ENCODE results near the gene WWOX. TPM values are rescaled to one million over a fixed set of nuclear protein-coding genes. Genes with fewer than 3 reads are reported as not detected.
A peak's percentile ranks its signal among the peaks of the same experiment; 100 is the strongest.

WWOX gene
- total RNA-seq, 2 experiments from 2014 or later: 19.9 to 29.4 TPM

GRCh38 chr16:78996790-78997189 is 897.3 kb downstream of the WWOX start:
- no peak for ATAC-seq
- no peak for DNase-seq
- POLR2A ChIA-PET: no interaction called here
- H3K27ac Mint-ChIP-seq: no peak overlapping the region
- CTCF ChIA-PET: no interaction called here
- no peak overlapping the region for H3K4me3 Mint-ChIP-seq
- intact Hi-C loops (cut with DNase I, micrococcal nuclease): no loop called here
- H3K9me3 Mint-ChIP-seq (ENCODE audit: low read depth): no peaks in the 10 kb centered on the region
- no peaks in the 10 kb centered on the region for H3K27me3 Mint-ChIP-seq
- H3K36me3 Mint-ChIP-seq (ENCODE audit: low read depth): no peaks in the 10 kb centered on the region
- peaks cover under 1% of the 10 kb centered on the region for H3K4me1 Mint-ChIP-seq

- Mint-ChIP-seq H3K9me3 (ENCODE audit: low read depth) (no peaks in the 10 kb centered on the region), H3K4me3 (no peak overlapping the region), H3K27me3 (no peaks in the 10 kb centered on the region), H3K36me3 (ENCODE audit: low read depth) (no peaks in the 10 kb centered on the region), H3K27ac (no peak overlapping the region), H3K4me1 (no peaks in the 10 kb centered on the region)
- DNase-seq (no peak), ATAC-seq (no peak)
- intact Hi-C loops (cut with DNase I, micrococcal nuclease): no loop called here
- ChIA-PET CTCF (no interaction called here), POLR2A (no interaction called here)
Measured at GRCh38 chr16:78998879-78999278, 899.4 kb downstream of the WWOX start.

GRCh38 chr16:79001156-79001967 is 901.9 kb downstream of the WWOX start:
- Mint-ChIP-seq H3K4me3 (no peak overlapping the region), H3K36me3 (ENCODE audit: low read depth) (peaks cover 2% of the 10 kb centered on the region), H3K27ac (no peak overlapping the region), H3K27me3 (no peaks in the 10 kb centered on the region), H3K9me3 (ENCODE audit: low read depth) (no peaks in the 10 kb centered on the region), H3K4me1 (peaks cover 5% of the 10 kb centered on the region)
- DNase-seq (no peak), ATAC-seq (no peak)
- intact Hi-C loops (cut with DNase I, micrococcal nuclease): no loop called here
- ChIA-PET CTCF (no interaction called here), POLR2A (no interaction called here)

- peaks cover 2% of the 10 kb centered on the region for H3K36me3 Mint-ChIP-seq (ENCODE audit: low read depth)
- H3K9me3 Mint-ChIP-seq (ENCODE audit: low read depth): no peaks in the 10 kb centered on the region
- H3K4me3 Mint-ChIP-seq: no peak overlapping the region
- ChIA-PET CTCF (interaction anchor here (1.0 kb wide), 1 partner anchor 9 kb away, joined by 3 read pairs; no protein-coding TSS in a partner anchor), POLR2A (no interaction called here)
- intact Hi-C loops (cut with DNase I, micrococcal nuclease): no loop called here
- H3K4me1 Mint-ChIP-seq: peaks cover 21% of the 10 kb centered on the region
- no peaks in the 10 kb centered on the region for H3K27me3 Mint-ChIP-seq
- peak overlapping the region; percentile 21 for H3K27ac Mint-ChIP-seq
- ATAC-seq (no peak), DNase-seq (no peak)
Measured at GRCh38 chr16:79003026-79003609, 903.7 kb downstream of the WWOX start.

GRCh38 chr16:79004309-79004708 is 904.9 kb downstream of the WWOX start:
- H3K9me3 Mint-ChIP-seq (ENCODE audit: low read depth): no peaks in the 10 kb centered on the region
- no peaks in the 10 kb centered on the region for H3K27me3 Mint-ChIP-seq
- H3K27ac Mint-ChIP-seq: no peak overlapping the region
- no peak overlapping the region for H3K4me3 Mint-ChIP-seq
- ChIA-PET CTCF (interaction anchor here (0.6 to 1.0 kb wide), 3 partner anchors 10 to 230 kb away, joined by 3 read pairs; no protein-coding TSS in a partner anchor), POLR2A (no interaction called here)
- no peak for DNase-seq
- H3K4me1 Mint-ChIP-seq: peaks cover 25% of the 10 kb centered on the region
- ATAC-seq: no peak
- peaks cover 4% of the 10 kb centered on the region for H3K36me3 Mint-ChIP-seq (ENCODE audit: low read depth)
- intact Hi-C loops (cut with DNase I, micrococcal nuclease): no loop called here

GRCh38 chr16:79005096-79005495 is 905.6 kb downstream of the WWOX start:
- intact Hi-C loops (cut with DNase I, micrococcal nuclease): loop anchor here (5.0 kb wide), 4 partner anchors 103 to 597 kb away; partner anchors contain the start of gene MAF (in 1 of the 2)
- POLR2A ChIA-PET: no interaction called here
- no peak for ATAC-seq

GRCh38 chr16:79006206-79006605 is 906.8 kb downstream of the WWOX start:
- Mint-ChIP-seq H3K27me3 (no peaks in the 10 kb centered on the region), H3K4me1 (peaks cover 25% of the 10 kb centered on the region), H3K4me3 (peak overlapping the region; percentile 27), H3K36me3 (ENCODE audit: low read depth) (peaks cover 4% of the 10 kb centered on the region), H3K9me3 (ENCODE audit: low read depth) (no peaks in the 10 kb centered on the region), H3K27ac (peak overlapping the region; percentile 72)
- ChIA-PET POLR2A (no interaction called here), CTCF (no interaction called here)
- intact Hi-C loops (cut with DNase I, micrococcal nuclease): loop anchor here (2.0 to 5.0 kb wide), 5 partner anchors 43 to 596 kb away; partner anchors contain the start of gene MAF (in 1 of the 2)
- no peak for ATAC-seq
- DNase-seq: no peak

More at GRCh38 chr16:79005096-79005495, 905.6 kb downstream of the WWOX start:
- DNase-seq: no peak
- Mint-ChIP-seq H3K4me3 (no peak overlapping the region), H3K27ac (no peak overlapping the region), H3K4me1 (peaks cover 25% of the 10 kb centered on the region), H3K9me3 (ENCODE audit: low read depth) (no peaks in the 10 kb centered on the region), H3K36me3 (ENCODE audit: low read depth) (peaks cover 4% of the 10 kb centered on the region), H3K27me3 (no peaks in the 10 kb centered on the region)
- CTCF ChIA-PET: interaction anchor here (0.7 kb wide), 1 partner anchor 231 kb away, joined by 3 read pairs; no protein-coding TSS in a partner anchor

- peak overlapping the region; percentile 27 for H3K4me3 Mint-ChIP-seq
- no peaks in the 10 kb centered on the region for H3K27me3 Mint-ChIP-seq
- DNase-seq (no peak), ATAC-seq (no peak)
- peak overlapping the region; percentile 68 for H3K27ac Mint-ChIP-seq
- intact Hi-C loops (cut with DNase I, micrococcal nuclease): loop anchor here (1.0 to 5.0 kb wide), 7 partner anchors 44 to 596 kb away; partner anchors contain the start of gene MAF (in 1 of the 2)
- H3K4me1 Mint-ChIP-seq: peaks cover 25% of the 10 kb centered on the region
- CTCF ChIA-PET: interaction anchor here (0.6 kb wide), 1 partner anchor 227 kb away, joined by 3 read pairs; no protein-coding TSS in a partner anchor
- peaks cover 4% of the 10 kb centered on the region for H3K36me3 Mint-ChIP-seq (ENCODE audit: low read depth)
- H3K9me3 Mint-ChIP-seq (ENCODE audit: low read depth): no peaks in the 10 kb centered on the region
- POLR2A ChIA-PET: no interaction called here
Measured at GRCh38 chr16:79006765-79007164, 907.3 kb downstream of the WWOX start.

- H3K36me3 Mint-ChIP-seq (ENCODE audit: low read depth): peaks cover 4% of the 10 kb centered on the region
- DNase-seq (peak; percentile 17), ATAC-seq (peak; percentile 82)
- peak overlapping the region; percentile 79 for H3K27ac Mint-ChIP-seq
- no peaks in the 10 kb centered on the region for H3K27me3 Mint-ChIP-seq
- no peaks in the 10 kb centered on the region for H3K9me3 Mint-ChIP-seq (ENCODE audit: low read depth)
- H3K4me3 Mint-ChIP-seq: no peak overlapping the region
- peaks cover 30% of the 10 kb centered on the region for H3K4me1 Mint-ChIP-seq
- CTCF ChIA-PET: interaction anchor here (0.6 to 1.0 kb wide), 4 partner anchors 43 to 617 kb away, joined by 3 to 5 read pairs (median 4); no protein-coding TSS in a partner anchor
- POLR2A ChIA-PET: interaction anchor here (0.7 to 1.0 kb wide), 3 partner anchors 33 to 234 kb away, joined by 3 to 4 read pairs (median 4); no protein-coding TSS in a partner anchor
- intact Hi-C loops (cut with DNase I, micrococcal nuclease): loop anchor here (1.0 to 5.0 kb wide), 7 partner anchors 45 to 595 kb away; partner anchors contain the start of gene MAF (in 1 of the 2)
Measured at GRCh38 chr16:79007614-79008013, 908.2 kb downstream of the WWOX start.

GRCh38 chr16:79008036-79008868 is 908.8 kb downstream of the WWOX start:
- intact Hi-C loops (cut with DNase I, micrococcal nuclease): loop anchor here (5.0 kb wide), 4 partner anchors 106 to 594 kb away; partner anchors contain the start of gene MAF (in 1 of the 2)
- ATAC-seq (peak; percentile 76), DNase-seq (peak; percentile 49)
- H3K4me3 Mint-ChIP-seq: no peak overlapping the region
- H3K4me1 Mint-ChIP-seq: peaks cover 35% of the 10 kb centered on the region
- no peaks in the 10 kb centered on the region for H3K9me3 Mint-ChIP-seq (ENCODE audit: low read depth)
- no peaks in the 10 kb centered on the region for H3K27me3 Mint-ChIP-seq
- peaks cover 4% of the 10 kb centered on the region for H3K36me3 Mint-ChIP-seq (ENCODE audit: low read depth)
- POLR2A ChIA-PET: interaction anchor here (0.7 to 1.0 kb wide), 3 partner anchors 32 to 235 kb away, joined by 3 to 4 read pairs (median 4); no protein-coding TSS in a partner anchor
- CTCF ChIA-PET: interaction anchor here (0.6 to 1.0 kb wide), 3 partner anchors 43 to 616 kb away, joined by 3 to 5 read pairs (median 5); no protein-coding TSS in a partner anchor
- peak overlapping the region; percentile 79 for H3K27ac Mint-ChIP-seq

GRCh38 chr16:79008869-79009179 is 909.4 kb downstream of the WWOX start:
- H3K4me3 Mint-ChIP-seq: no peak overlapping the region
- peaks cover 37% of the 10 kb centered on the region for H3K4me1 Mint-ChIP-seq
- intact Hi-C loops (cut with DNase I, micrococcal nuclease): loop anchor here (5.0 kb wide), 4 partner anchors 107 to 593 kb away; partner anchors contain the start of gene MAF (in 1 of the 2)
- no peak for DNase-seq
- no peaks in the 10 kb centered on the region for H3K27me3 Mint-ChIP-seq
- CTCF ChIA-PET: no interaction called here
- H3K9me3 Mint-ChIP-seq (ENCODE audit: low read depth): no peaks in the 10 kb centered on the region
- no peak overlapping the region for H3K27ac Mint-ChIP-seq
- no peak for ATAC-seq
- peaks cover 4% of the 10 kb centered on the region for H3K36me3 Mint-ChIP-seq (ENCODE audit: low read depth)
- POLR2A ChIA-PET: no interaction called here
